Neutrophil (primary cell): ENCODE data around the gene CSTPP1.

ENCODE experiments used
- H3K27ac ChIP-seq: fragments of 200-600 bp; sonication (generic); 2 replicates; pipeline ENCODE4 v1.5.1; 2016; ENCODE audit warnings: mild to moderate bottlenecking, moderate library complexity
- H3K27me3 ChIP-seq: fragments of 200-600 bp; sonication (generic); 2 replicates; pipeline ENCODE4 v1.6.0; 2016; ENCODE audit warnings: mild to moderate bottlenecking
- H3K36me3 ChIP-seq: fragments of 200-600 bp; sonication (generic); 2 replicates; pipeline ENCODE4 v1.5.1; 2017
- H3K4me1 ChIP-seq, 2 experiments: fragments of 200-600 bp in 1 of 2; sonication (generic) in 1 of 2; 1 replicate in 1 of 2; 2 replicates in 1 of 2; pipeline versions ENCODE4 v1.5.1 to v1.6.1; 2013 to 2016; ENCODE audit warnings: low read depth in 1 of 2, low read length in 1 of 2, mild to moderate bottlenecking in 1 of 2, moderate library complexity in 1 of 2; ENCODE audit not compliant: control insufficient read depth in 1 of 2, insufficient read depth in 1 of 2
- H3K4me3 ChIP-seq, 2 experiments: fragments of 200-600 bp in 1 of 2; sonication (generic) in 1 of 2; 1 replicate in 1 of 2; 2 replicates in 1 of 2; pipeline ENCODE4 v1.5.1; 2013 to 2016; ENCODE audit warnings: low read depth in 1 of 2, low read length in 1 of 2, mild to moderate bottlenecking in 1 of 2, moderate library complexity in 1 of 2
- H3K9me3 ChIP-seq: fragments of 200-600 bp; sonication (generic); 2 replicates; pipeline ENCODE4 v1.5.1; 2016
- TF ChIP-seq, protein P1 (sequence below): fragments of 200-600 bp; sonication (generic); IDR thresholded peaks from 2 replicates; pipeline ENCODE4 v1.5.1; 2016; ENCODE audit warnings: antibody characterized with exemption

The CSTPP1 gene

DNA sequence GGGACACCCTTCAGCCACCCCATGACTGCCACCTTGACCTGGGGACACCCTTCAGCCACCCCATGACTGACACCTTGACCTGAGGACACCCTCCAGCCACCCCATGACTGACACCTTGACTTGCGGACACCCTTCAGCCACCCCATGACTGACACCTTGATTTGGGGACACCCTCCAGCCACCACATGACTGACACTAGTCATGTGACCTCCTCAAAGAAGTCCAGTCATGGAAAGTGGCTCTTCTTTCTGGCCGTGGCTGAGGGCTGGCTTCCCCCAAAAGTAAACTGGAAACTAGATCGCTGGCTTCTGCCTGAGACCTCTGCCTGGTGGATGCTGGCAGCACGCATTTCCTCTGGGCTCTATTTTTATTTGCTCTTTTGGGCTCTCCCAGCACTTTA, 211.7 kb downstream of the CSTPP1 start:
- TF ChIP-seq, protein P1, sequence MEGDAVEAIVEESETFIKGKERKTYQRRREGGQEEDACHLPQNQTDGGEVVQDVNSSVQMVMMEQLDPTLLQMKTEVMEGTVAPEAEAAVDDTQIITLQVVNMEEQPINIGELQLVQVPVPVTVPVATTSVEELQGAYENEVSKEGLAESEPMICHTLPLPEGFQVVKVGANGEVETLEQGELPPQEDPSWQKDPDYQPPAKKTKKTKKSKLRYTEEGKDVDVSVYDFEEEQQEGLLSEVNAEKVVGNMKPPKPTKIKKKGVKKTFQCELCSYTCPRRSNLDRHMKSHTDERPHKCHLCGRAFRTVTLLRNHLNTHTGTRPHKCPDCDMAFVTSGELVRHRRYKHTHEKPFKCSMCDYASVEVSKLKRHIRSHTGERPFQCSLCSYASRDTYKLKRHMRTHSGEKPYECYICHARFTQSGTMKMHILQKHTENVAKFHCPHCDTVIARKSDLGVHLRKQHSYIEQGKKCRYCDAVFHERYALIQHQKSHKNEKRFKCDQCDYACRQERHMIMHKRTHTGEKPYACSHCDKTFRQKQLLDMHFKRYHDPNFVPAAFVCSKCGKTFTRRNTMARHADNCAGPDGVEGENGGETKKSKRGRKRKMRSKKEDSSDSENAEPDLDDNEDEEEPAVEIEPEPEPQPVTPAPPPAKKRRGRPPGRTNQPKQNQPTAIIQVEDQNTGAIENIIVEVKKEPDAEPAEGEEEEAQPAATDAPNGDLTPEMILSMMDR = no peak
- H3K27me3 ChIP-seq = no peaks in the 10 kb centered on the region
- H3K27ac ChIP-seq = no peak overlapping the region
- H3K4me1 ChIP-seq = no peaks in the 10 kb centered on the region
- H3K9me3 ChIP-seq = no peaks in the 10 kb centered on the region
- no peak overlapping the region for H3K4me3 ChIP-seq
- no peaks in the 10 kb centered on the region for H3K36me3 ChIP-seq

DNA sequence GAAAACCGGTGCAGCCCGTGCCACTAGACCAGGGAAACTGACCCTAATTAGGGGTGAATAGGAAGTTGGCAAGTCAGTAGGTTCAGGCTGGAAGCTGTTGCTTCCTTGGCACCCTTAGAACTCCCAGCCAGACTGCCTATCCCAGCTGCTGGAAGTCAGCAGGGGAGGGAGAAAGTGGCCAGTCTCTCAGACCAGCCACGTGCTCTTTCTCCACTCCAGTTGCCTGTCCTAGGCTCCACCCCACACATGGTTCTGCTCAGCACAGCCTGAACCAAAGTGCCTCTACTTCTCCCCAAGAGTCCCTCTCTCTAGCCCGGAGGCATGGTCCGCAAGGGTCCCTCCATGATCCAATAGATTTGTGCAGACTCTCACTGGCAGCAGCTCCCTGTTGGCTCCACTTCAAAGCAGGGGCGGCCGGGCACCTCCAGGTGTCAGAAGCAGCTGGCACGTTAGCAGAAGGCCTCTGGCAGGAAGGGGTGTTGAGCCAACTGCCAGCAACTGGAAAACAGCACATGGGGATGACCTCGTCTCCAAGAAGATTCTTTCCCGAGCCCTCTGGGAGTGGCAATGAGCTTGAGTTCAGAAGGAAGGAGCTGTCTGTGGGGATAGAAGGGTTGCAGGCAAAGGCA, 212.5 kb downstream of the CSTPP1 start:
- Histone ChIP-seq H3K27me3 (no peaks in the 10 kb centered on the region), H3K9me3 (no peaks in the 10 kb centered on the region), H3K27ac (no peak overlapping the region), H3K4me1 (no peaks in the 10 kb centered on the region), H3K36me3 (no peaks in the 10 kb centered on the region), H3K4me3 (no peak overlapping the region)
- TF ChIP-seq, protein P1 = no peak

DNA sequence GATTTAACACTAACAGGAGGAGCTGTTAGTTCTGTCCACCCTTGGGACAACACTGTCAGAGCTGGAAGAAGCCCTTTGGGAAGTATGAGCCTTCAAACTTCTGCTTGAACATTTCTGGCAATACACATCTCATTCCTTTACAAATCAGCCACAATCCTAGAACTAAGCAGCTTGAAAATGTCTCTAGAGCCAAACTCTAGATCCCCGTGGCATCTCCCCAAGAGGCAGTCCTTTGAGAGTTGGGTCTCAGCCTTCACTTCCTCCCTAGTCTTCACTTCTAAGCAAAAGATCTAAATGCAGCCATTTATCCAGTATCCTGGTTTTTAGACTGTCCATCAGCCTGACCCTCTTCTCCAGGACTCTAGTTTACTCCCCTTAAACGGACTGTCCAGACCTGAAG, 213.2 kb downstream of the CSTPP1 start:
- no peaks in the 10 kb centered on the region for H3K9me3 ChIP-seq
- H3K36me3 ChIP-seq = no peaks in the 10 kb centered on the region
- peaks cover 5% of the 10 kb centered on the region for H3K27me3 ChIP-seq
- no peaks in the 10 kb centered on the region for H3K4me1 ChIP-seq
- no peak overlapping the region for H3K4me3 ChIP-seq
- TF ChIP-seq, protein P1 = no peak
- no peak overlapping the region for H3K27ac ChIP-seq

DNA sequence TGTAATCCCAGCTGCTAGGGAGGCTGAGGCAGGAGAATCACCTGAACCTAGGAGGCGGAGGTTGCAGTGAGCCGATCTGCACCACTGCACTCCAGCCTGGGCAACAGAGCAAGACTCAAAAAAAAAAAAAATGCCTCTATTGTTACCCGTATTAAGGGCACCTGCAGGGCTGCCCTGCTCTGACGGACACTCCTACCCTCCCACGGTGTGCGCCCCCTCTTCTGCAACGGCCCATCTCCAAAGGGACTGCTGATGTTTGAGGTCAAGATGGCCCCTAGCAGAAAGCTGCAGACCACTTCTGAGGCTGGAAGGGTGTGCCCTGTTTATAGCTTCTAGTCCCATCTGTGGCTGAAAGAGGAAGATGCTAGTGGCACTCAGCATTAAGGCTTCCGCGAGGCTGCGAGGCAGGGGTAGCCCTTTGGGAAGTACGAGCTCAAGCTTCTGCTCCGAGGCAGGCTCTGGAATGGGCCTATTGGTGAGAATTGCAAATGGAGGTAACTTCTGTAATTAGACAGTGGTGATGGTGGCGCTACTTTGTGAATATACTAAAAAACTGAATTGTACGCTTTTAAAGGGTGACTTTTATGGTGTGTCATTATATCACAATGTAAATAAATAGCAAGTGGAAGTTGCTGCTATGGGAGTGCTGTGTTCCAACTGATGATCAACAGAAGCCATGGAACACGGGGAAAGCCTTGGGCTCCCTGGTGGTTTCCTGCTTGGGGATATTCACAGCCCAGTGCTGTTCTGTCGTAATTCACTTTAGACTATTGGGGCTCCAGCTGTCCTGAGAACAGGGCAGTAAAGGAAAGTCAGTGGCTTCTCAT, 215.8 kb downstream of the CSTPP1 start:
- no peak overlapping the region for H3K27ac ChIP-seq
- no peaks in the 10 kb centered on the region for H3K9me3 ChIP-seq
- no peak overlapping the region for H3K4me3 ChIP-seq
- H3K36me3 ChIP-seq = peaks cover 5% of the 10 kb centered on the region
- TF ChIP-seq, protein P1 = no peak
- H3K27me3 ChIP-seq = peaks cover 17% of the 10 kb centered on the region
- H3K4me1 ChIP-seq = no peaks in the 10 kb centered on the region

DNA sequence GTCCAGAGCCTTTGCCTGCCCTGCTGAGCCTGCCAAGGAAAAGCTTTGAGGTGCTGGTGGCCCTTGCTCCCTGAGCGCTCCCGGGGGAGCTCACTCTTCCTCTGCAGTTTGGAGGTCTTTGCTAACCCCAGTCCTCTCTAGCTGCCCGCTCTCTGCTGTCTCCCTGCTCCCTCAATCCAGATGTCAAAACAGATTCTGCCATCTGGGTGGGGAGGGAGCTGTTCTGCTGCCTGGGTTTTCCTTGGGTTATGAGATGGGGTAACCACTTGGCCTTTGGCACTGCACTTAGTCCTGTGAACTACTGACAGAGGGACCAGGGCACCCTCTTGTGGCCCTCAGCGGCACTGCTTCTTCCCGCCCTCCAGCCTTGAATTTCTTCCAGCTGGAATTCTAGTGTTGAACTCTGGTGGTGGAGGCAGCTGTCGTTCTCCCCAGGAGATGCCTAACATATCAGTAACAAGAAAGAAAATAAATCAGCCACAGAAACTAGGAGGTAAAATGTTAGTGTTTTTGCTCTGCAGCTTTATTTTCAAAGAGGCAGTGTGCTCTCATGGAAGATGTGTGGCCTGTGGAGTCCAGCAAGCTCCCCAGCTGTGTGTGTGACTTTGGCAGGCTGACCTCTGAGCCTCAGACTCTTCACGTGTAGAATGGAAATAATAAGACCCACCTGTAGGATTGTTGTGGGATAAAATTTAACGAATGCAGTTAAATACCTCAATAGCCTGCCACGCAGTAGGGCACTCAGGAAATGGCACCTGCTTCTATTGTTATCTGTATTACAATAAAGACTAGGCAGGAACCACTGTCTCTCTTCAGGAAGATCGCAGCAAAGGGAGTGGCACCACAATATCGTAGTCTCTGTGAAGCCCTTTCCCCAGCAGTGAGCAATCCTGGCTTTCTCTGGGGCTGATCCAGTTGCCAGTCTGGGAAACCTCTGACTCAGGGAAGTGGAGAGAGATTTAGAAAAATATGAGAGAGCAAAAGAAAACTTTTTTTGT, 216.7 kb downstream of the CSTPP1 start:
- Histone ChIP-seq H3K9me3 (no peaks in the 10 kb centered on the region), H3K4me1 (no peaks in the 10 kb centered on the region), H3K4me3 (no peak overlapping the region), H3K27ac (no peak overlapping the region), H3K27me3 (peaks cover 17% of the 10 kb centered on the region), H3K36me3 (peaks cover 5% of the 10 kb centered on the region)
- TF ChIP-seq, protein P1 = peak; percentile 25
